Measurements from ENCODE around the gene LAMA2. TPM values are rescaled to one million over a fixed set of nuclear protein-coding genes. Genes with fewer than 3 reads are reported as not detected.

The LAMA2 gene
- total RNA-seq, 1 donor from 2014 or later: 0.65 TPM

DNA sequence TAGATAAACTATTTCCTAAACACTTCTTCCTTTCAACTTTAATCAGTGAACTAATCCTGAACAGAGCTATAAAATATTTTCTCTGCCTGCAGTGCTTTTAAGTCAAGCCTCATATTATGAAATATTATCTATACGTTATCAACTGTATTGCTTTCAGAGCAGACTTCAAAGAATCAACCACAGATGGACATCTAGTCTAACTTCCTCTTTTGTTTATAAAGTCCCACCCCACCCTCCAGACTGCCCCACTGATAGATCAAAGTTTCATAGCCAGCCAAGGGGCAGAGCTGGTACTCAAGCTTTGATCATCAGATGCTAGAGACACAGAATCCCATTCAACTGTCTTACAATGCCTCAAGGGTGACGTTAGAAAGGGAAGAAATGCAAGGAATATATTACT lies 308.3 kb downstream of the LAMA2 start:
- intact Hi-C loops (cut with micrococcal nuclease): no loop called here
- no peak overlapping the region for H3K27ac Mint-ChIP-seq
- H3K4me3 Mint-ChIP-seq: no peak overlapping the region
- no peaks in the 10 kb centered on the region for H3K36me3 Mint-ChIP-seq (ENCODE audit: low read depth)
- no peaks in the 10 kb centered on the region for H3K4me1 Mint-ChIP-seq (ENCODE audit: low read depth)
- H3K27me3 Mint-ChIP-seq (ENCODE audit: insufficient read depth): no peaks in the 10 kb centered on the region
- H3K9me3 Mint-ChIP-seq: no peaks in the 10 kb centered on the region
- DNase-seq (ENCODE audit: low spot score): no peak

GRCh38 chr6:129192458-129192989 lies 309.6 kb downstream of the LAMA2 start:
- no peak for DNase-seq (ENCODE audit: low spot score)
- Mint-ChIP-seq H3K4me3 (no peak overlapping the region), H3K4me1 (ENCODE audit: low read depth) (no peaks in the 10 kb centered on the region), H3K36me3 (ENCODE audit: low read depth) (no peaks in the 10 kb centered on the region), H3K27ac (no peak overlapping the region), H3K9me3 (no peaks in the 10 kb centered on the region), H3K27me3 (ENCODE audit: insufficient read depth) (no peaks in the 10 kb centered on the region)
- intact Hi-C loops (cut with micrococcal nuclease): no loop called here

DNA sequence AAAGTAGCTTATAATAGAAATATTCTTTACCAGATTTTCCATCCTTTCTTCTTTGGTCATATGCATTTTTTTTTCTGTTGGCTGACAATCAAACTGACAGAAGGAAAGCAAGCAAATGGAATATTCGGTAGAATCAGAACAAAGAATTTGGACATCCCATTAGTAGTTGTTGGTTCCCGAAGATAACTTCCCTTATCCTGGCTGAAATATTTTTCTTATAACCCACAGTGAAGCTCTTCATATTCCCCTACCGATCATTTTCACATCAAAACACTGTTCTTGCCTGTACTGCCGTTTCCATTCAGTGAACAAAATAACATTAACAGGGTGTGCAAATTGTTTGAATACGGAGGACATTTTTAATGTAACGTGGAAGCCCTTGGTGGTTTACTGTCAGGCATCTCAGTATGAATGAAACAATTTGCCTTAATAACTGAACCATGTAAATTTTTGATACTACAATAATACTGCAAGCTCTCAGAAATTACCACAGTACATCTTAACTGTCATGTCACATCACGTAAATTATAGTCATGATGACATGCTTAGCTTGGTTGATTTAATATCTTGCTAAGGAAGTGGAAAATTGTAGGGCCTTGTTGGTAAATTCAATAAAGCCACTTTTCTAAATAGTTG lies 311.5 kb downstream of the LAMA2 start:
- no peak overlapping the region for H3K27ac Mint-ChIP-seq
- H3K27me3 Mint-ChIP-seq (ENCODE audit: insufficient read depth): no peaks in the 10 kb centered on the region
- H3K9me3 Mint-ChIP-seq: no peaks in the 10 kb centered on the region
- no peaks in the 10 kb centered on the region for H3K36me3 Mint-ChIP-seq (ENCODE audit: low read depth)
- no peaks in the 10 kb centered on the region for H3K4me1 Mint-ChIP-seq (ENCODE audit: low read depth)
- DNase-seq (ENCODE audit: low spot score): no peak
- H3K4me3 Mint-ChIP-seq: no peak overlapping the region
- intact Hi-C loops (cut with micrococcal nuclease): no loop called here

- H3K4me1 Mint-ChIP-seq (ENCODE audit: low read depth): no peaks in the 10 kb centered on the region
Observed at GRCh38 chr6:129195161-129195560, 312.2 kb downstream of the LAMA2 start.

GRCh38 chr6:129195643-129196042 lies 312.7 kb downstream of the LAMA2 start:
- DNase-seq (ENCODE audit: low spot score): no peak
- intact Hi-C loops (cut with micrococcal nuclease): no loop called here
- no peak overlapping the region for H3K27ac Mint-ChIP-seq
- H3K36me3 Mint-ChIP-seq (ENCODE audit: low read depth): no peaks in the 10 kb centered on the region
- no peak overlapping the region for H3K4me3 Mint-ChIP-seq
- no peaks in the 10 kb centered on the region for H3K9me3 Mint-ChIP-seq
- no peaks in the 10 kb centered on the region for H3K27me3 Mint-ChIP-seq (ENCODE audit: insufficient read depth)
- no peaks in the 10 kb centered on the region for H3K4me1 Mint-ChIP-seq (ENCODE audit: low read depth)

More at GRCh38 chr6:129195161-129195560, 312.2 kb downstream of the LAMA2 start:
- Mint-ChIP-seq H3K9me3 (no peaks in the 10 kb centered on the region), H3K4me3 (no peak overlapping the region), H3K27me3 (ENCODE audit: insufficient read depth) (no peaks in the 10 kb centered on the region), H3K27ac (no peak overlapping the region), H3K36me3 (ENCODE audit: low read depth) (no peaks in the 10 kb centered on the region)
- intact Hi-C loops (cut with micrococcal nuclease): no loop called here
- no peak for DNase-seq (ENCODE audit: low spot score)

DNA sequence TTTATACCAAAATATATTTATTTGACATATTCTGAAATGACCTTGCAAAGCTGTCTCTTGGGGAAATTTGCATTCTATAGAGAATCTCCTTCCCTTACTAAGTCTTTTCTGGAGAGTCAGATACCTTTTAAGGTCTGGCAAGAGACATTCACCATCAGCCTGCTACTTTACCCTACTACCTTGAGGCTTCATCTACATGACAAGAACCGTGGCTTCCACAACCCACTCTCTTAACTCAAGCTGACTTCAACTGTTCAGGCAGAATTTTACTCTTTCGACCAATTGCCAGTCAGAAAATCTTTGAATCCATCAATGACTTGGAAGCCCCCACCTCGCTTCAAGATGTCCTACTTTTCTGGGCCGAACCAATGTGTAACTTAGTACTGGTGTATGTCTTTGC lies 314.2 kb downstream of the LAMA2 start:
- no peaks in the 10 kb centered on the region for H3K9me3 Mint-ChIP-seq
- no peak overlapping the region for H3K4me3 Mint-ChIP-seq
- DNase-seq (ENCODE audit: low spot score): no peak
- no peaks in the 10 kb centered on the region for H3K4me1 Mint-ChIP-seq (ENCODE audit: low read depth)
- H3K27ac Mint-ChIP-seq: no peak overlapping the region
- intact Hi-C loops (cut with micrococcal nuclease): no loop called here
- H3K27me3 Mint-ChIP-seq (ENCODE audit: insufficient read depth): no peaks in the 10 kb centered on the region
- no peaks in the 10 kb centered on the region for H3K36me3 Mint-ChIP-seq (ENCODE audit: low read depth)

DNA sequence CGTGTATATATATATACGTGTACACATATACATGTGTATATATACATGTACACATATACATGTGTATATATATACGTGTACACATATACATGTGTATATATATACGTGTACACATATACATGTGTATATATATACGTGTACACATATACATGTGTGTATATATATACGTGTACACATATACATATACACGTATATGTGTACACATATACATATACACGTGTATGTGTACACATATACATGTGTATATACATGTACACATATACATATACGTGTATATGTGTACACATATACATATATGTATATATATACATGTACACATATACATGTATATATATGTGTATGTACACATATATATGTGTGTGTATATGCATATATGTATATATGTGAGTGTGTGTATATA lies 317.2 kb downstream of the LAMA2 start:
- intact Hi-C loops (cut with micrococcal nuclease): no loop called here
- no peaks in the 10 kb centered on the region for H3K9me3 Mint-ChIP-seq
- no peaks in the 10 kb centered on the region for H3K4me1 Mint-ChIP-seq (ENCODE audit: low read depth)
- no peak for DNase-seq (ENCODE audit: low spot score)
- H3K27me3 Mint-ChIP-seq (ENCODE audit: insufficient read depth): peaks cover 3% of the 10 kb centered on the region
- no peaks in the 10 kb centered on the region for H3K36me3 Mint-ChIP-seq (ENCODE audit: low read depth)
- H3K4me3 Mint-ChIP-seq: no peak overlapping the region
- no peak overlapping the region for H3K27ac Mint-ChIP-seq

DNA sequence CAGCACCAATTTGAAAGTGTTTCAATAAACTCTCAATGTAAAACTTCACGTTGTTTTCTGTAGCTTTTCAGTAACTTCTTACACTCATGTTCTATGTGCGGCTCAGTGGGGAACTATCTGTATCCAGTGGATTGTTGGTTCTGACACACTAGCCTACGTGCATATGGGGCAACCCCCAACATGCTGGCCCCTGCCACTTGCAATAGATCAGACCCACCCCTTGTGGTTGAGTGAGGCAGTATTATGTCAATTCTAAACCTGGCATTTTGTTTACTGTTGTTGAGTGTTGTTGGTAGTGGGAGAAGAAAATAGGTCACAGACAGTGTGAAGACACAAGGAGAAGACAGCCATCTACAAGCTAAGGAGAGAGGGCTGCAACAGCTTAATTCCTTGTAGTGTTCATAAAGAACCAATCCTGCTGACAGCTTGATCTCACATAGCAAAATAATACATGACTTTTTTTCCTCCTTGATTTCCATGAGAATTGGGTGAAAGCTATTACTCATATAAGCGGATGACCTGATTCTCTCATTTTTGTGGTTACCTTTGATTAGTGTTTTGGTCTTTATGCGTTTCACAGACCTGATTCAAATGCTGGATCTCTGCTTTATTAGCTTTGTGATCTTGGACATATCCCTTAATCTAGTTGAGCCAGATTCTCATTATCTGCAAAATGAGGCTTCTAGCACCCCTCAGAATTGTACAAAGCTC lies 320.4 kb downstream of the LAMA2 start:
- peaks cover 3% of the 10 kb centered on the region for H3K27me3 Mint-ChIP-seq (ENCODE audit: insufficient read depth)
- H3K9me3 Mint-ChIP-seq: no peaks in the 10 kb centered on the region
- DNase-seq (ENCODE audit: low spot score): no peak
- H3K36me3 Mint-ChIP-seq (ENCODE audit: low read depth): no peaks in the 10 kb centered on the region
- H3K4me1 Mint-ChIP-seq (ENCODE audit: low read depth): no peaks in the 10 kb centered on the region
- H3K27ac Mint-ChIP-seq: no peak overlapping the region
- intact Hi-C loops (cut with micrococcal nuclease): no loop called here
- no peak overlapping the region for H3K4me3 Mint-ChIP-seq

DNA sequence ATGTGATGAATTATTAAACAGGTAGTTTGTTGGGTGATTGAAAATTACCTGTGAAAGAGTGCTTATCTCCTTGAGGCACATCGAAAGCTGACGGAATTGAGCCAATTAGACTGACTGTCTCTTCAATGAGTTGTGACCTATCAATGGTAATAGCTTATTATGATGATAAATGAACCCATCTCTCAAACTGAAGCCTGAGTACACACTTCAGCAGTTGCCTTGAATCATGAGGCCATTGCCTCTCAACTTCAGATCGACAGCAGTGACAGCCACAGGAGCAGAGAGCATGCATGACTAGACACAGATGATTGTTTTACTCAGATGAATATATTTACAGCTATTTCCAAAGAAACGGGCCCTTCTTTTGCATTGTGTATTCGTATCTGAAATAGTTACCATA lies 323.9 kb downstream of the LAMA2 start:
- no peak for DNase-seq (ENCODE audit: low spot score)
- Mint-ChIP-seq H3K27me3 (ENCODE audit: insufficient read depth) (peaks cover 3% of the 10 kb centered on the region), H3K9me3 (no peaks in the 10 kb centered on the region), H3K4me3 (no peak overlapping the region), H3K27ac (no peak overlapping the region), H3K4me1 (ENCODE audit: low read depth) (no peaks in the 10 kb centered on the region), H3K36me3 (ENCODE audit: low read depth) (no peaks in the 10 kb centered on the region)
- intact Hi-C loops (cut with micrococcal nuclease): no loop called here

- H3K27ac Mint-ChIP-seq: no peak overlapping the region
- H3K4me3 Mint-ChIP-seq: no peak overlapping the region
- intact Hi-C loops (cut with micrococcal nuclease): no loop called here
- no peaks in the 10 kb centered on the region for H3K36me3 Mint-ChIP-seq (ENCODE audit: low read depth)
- H3K9me3 Mint-ChIP-seq: no peaks in the 10 kb centered on the region
- H3K4me1 Mint-ChIP-seq (ENCODE audit: low read depth): no peaks in the 10 kb centered on the region
- no peak for DNase-seq (ENCODE audit: low spot score)
- H3K27me3 Mint-ChIP-seq (ENCODE audit: insufficient read depth): no peaks in the 10 kb centered on the region
Observed at GRCh38 chr6:129207832-129208231, 324.9 kb downstream of the LAMA2 start.

- Mint-ChIP-seq H3K4me1 (ENCODE audit: low read depth) (no peaks in the 10 kb centered on the region), H3K27ac (no peak overlapping the region), H3K27me3 (ENCODE audit: insufficient read depth) (no peaks in the 10 kb centered on the region), H3K36me3 (ENCODE audit: low read depth) (no peaks in the 10 kb centered on the region), H3K4me3 (no peak overlapping the region), H3K9me3 (no peaks in the 10 kb centered on the region)
- intact Hi-C loops (cut with micrococcal nuclease): no loop called here
- DNase-seq (ENCODE audit: low spot score): no peak
Observed at GRCh38 chr6:129208415-129209034, 325.6 kb downstream of the LAMA2 start.

DNA sequence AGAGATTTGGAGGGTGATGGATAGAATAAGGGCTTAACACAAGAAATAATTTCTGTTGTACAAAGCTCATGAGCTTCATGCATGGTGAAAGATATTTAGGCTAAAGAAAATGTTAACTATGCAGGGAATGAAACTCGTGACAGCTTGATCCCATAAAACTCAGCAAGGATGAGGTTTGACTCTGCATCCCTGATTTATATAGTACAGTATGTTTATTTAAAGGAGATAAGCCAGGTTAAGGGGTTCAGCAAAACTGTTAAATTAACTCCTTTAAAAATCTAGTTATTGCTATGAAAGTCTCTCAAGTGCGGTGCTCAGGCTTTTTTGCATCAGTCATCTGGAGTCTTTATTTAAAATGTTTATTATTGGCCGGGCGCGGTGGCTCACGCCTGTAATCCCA lies 326.4 kb downstream of the LAMA2 start:
- Mint-ChIP-seq H3K4me1 (ENCODE audit: low read depth) (no peaks in the 10 kb centered on the region), H3K27me3 (ENCODE audit: insufficient read depth) (no peaks in the 10 kb centered on the region), H3K4me3 (no peak overlapping the region), H3K27ac (no peak overlapping the region), H3K9me3 (no peaks in the 10 kb centered on the region), H3K36me3 (ENCODE audit: low read depth) (no peaks in the 10 kb centered on the region)
- DNase-seq (ENCODE audit: low spot score): no peak
- intact Hi-C loops (cut with micrococcal nuclease): no loop called here

GRCh38 chr6:129210684-129211083 lies 327.7 kb downstream of the LAMA2 start:
- Mint-ChIP-seq H3K27me3 (ENCODE audit: insufficient read depth) (no peaks in the 10 kb centered on the region), H3K4me1 (ENCODE audit: low read depth) (no peaks in the 10 kb centered on the region), H3K27ac (no peak overlapping the region), H3K9me3 (no peaks in the 10 kb centered on the region), H3K36me3 (ENCODE audit: low read depth) (no peaks in the 10 kb centered on the region), H3K4me3 (no peak overlapping the region)
- DNase-seq (ENCODE audit: low spot score): no peak
- intact Hi-C loops (cut with micrococcal nuclease): no loop called here
